Measurements from ENCODE around the gene MAMLD1. TPM values are rescaled to one million over a fixed set of nuclear protein-coding genes. Genes with fewer than 3 reads are reported as not detected.

MAMLD1 gene
- total RNA-seq, 5 donors from 2014 or later (not counting 1 experiment from before 2014, with no cell fraction given): 0.92 to 2.1 (median 1.6) TPM

Other genes with a start within 250 kb of the MAMLD1 start
- gene MTM1, start 205.3 kb downstream of the MAMLD1 start, total RNA-seq: 10 to 100 TPM; 15.8 to 29.7 (median 20.3) TPM

Measured in T-cell (primary cell).